ENCODE data around the gene CPT1A. TPM values are rescaled to one million over a fixed set of nuclear protein-coding genes. Genes with fewer than 3 reads are reported as not detected.

Gene CPT1A
- total RNA-seq, 3 donors from 2014 or later: 22.2 to 62.6 (median 30.4) TPM

GRCh38 chr11:68806931-68807844 lies 34.5 kb downstream of the CPT1A start:
- intact Hi-C loops (cut with DNase I; ENCODE audit: low total_unique reads): no loop called here
- Histone ChIP-seq H3K4me3 (no peak overlapping the region), H3K4me1 (no peaks in the 10 kb centered on the region), H3K27ac (no peak overlapping the region), H3K36me3 (peaks cover 4% of the 10 kb centered on the region), H3K9me3 (no peaks in the 10 kb centered on the region), H3K27me3 (no peaks in the 10 kb centered on the region)
- no peak for DNase-seq (ENCODE audit: low spot score in 2 of 2)
- TF ChIP-seq POLR2AphosphoS5 (IDR thresholded peaks at IDR 0.05) (no peak), CTCF (IDR thresholded peaks at IDR 0.05) (no peak), POLR2A (IDR thresholded peaks at IDR 0.05) (no peak)

- DNase-seq (ENCODE audit: low spot score in 2 of 2): no peak
- H3K27me3 ChIP-seq: no peaks in the 10 kb centered on the region
- H3K4me3 ChIP-seq: no peak overlapping the region
- no peaks in the 10 kb centered on the region for H3K9me3 ChIP-seq
- peaks cover 4% of the 10 kb centered on the region for H3K36me3 ChIP-seq
- no peak overlapping the region for H3K27ac ChIP-seq
- H3K4me1 ChIP-seq: no peaks in the 10 kb centered on the region
- intact Hi-C loops (cut with DNase I; ENCODE audit: low total_unique reads): no loop called here
- TF ChIP-seq POLR2A (IDR thresholded peaks at IDR 0.05) (no peak), CTCF (IDR thresholded peaks at IDR 0.05) (no peak), POLR2AphosphoS5 (IDR thresholded peaks at IDR 0.05) (no peak)
Measured at GRCh38 chr11:68804786-68805185, 36.9 kb downstream of the CPT1A start.

DNA sequence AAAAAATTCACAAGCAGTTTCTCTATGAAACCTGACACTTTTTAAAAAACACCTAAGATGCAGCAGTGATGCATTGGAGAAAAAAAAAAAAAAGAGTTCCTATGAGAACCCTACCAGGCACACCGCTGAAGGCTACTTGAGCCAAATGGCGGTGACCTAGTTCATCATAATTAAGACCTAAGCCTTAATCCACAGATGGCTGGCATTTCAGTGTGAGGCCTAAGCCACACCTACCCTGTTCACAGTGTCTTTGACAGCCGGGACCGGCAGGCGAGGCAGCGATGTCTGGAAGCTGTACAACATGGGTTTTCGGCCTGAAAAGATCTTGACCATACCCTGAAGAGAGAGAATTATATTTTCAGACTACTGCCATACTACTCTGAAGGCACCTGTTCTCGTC lies 38.0 kb downstream of the CPT1A start:
- no peaks in the 10 kb centered on the region for H3K4me1 ChIP-seq
- H3K4me3 ChIP-seq: no peak overlapping the region
- intact Hi-C loops (cut with DNase I; ENCODE audit: low total_unique reads): no loop called here
- no peak overlapping the region for H3K27ac ChIP-seq
- no peaks in the 10 kb centered on the region for H3K9me3 ChIP-seq
- peaks cover 4% of the 10 kb centered on the region for H3K36me3 ChIP-seq
- TF ChIP-seq POLR2A (IDR thresholded peaks at IDR 0.05) (no peak), CTCF (IDR thresholded peaks at IDR 0.05) (no peak), POLR2AphosphoS5 (IDR thresholded peaks at IDR 0.05) (no peak)
- H3K27me3 ChIP-seq: no peaks in the 10 kb centered on the region
- no peak for DNase-seq (ENCODE audit: low spot score in 2 of 2)

DNA sequence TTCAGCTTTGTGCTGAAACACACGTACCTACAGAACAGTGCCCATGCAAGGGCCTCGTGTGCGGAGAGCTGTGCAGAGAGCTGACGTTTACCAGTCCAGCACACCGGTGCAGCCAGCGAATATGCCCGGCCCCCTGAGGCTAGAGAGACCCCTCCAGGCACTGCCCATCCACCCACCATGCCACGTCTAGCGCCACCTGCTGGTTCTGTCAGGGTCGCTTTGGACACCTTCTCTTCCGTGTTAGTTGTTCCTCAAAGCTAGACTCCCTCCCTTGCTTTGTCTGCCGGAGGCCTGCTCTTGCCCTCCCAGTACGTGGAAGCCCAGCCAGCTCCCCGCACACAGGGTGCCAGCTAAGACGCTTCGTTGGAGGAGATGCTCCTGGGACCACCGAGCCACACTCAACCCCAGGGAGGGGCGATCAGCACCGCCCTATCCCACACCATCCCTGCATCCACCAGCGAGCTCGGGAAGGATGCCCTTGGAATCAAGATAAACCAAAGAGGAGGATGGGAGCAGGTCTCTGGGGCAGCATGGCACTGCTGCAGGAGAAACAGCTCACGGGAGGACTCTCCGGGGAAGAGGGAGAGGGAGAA lies 43.4 kb downstream of the CPT1A start:
- H3K9me3 ChIP-seq: no peaks in the 10 kb centered on the region
- no peaks in the 10 kb centered on the region for H3K27me3 ChIP-seq
- no peak for DNase-seq (ENCODE audit: low spot score in 2 of 2)
- H3K4me1 ChIP-seq: no peaks in the 10 kb centered on the region
- peak in 2 of 3 donors; percentile 25 to 30 for TF ChIP-seq CTCF (IDR thresholded peaks at IDR 0.05)
- TF ChIP-seq POLR2A (IDR thresholded peaks at IDR 0.05): no peak
- no peaks in the 10 kb centered on the region for H3K36me3 ChIP-seq
- no peak overlapping the region for H3K27ac ChIP-seq
- intact Hi-C loops (cut with DNase I; ENCODE audit: low total_unique reads): no loop called here
- no peak overlapping the region for H3K4me3 ChIP-seq

- no peak overlapping the region for H3K27ac ChIP-seq
- H3K27me3 ChIP-seq: no peaks in the 10 kb centered on the region
- H3K4me1 ChIP-seq: no peaks in the 10 kb centered on the region
- H3K4me3 ChIP-seq: no peak overlapping the region
- no peak for DNase-seq (ENCODE audit: low spot score in 2 of 2)
- intact Hi-C loops (cut with DNase I; ENCODE audit: low total_unique reads): no loop called here
- no peaks in the 10 kb centered on the region for H3K36me3 ChIP-seq
- H3K9me3 ChIP-seq: no peaks in the 10 kb centered on the region
- TF ChIP-seq CTCF (IDR thresholded peaks at IDR 0.05) (no peak), POLR2AphosphoS5 (IDR thresholded peaks at IDR 0.05) (no peak), POLR2A (IDR thresholded peaks at IDR 0.05) (no peak)
Measured at GRCh38 chr11:68796801-68797200, 44.9 kb downstream of the CPT1A start.
